ENCODE results near the gene SPTLC3. TPM values are rescaled to one million over a fixed set of nuclear protein-coding genes. Genes with fewer than 3 reads are reported as not detected.

SPTLC3 gene
- total and polyA plus RNA-seq, 9 donors, result 2.1 to 10.5 (median 8.8) TPM

- Histone ChIP-seq H3K27me3 (no peaks in the 10 kb centered on the region), H3K4me1 (ENCODE audit: insufficient read depth) (no peaks in the 10 kb centered on the region), H3K4me3 (no peak overlapping the region), H3K27ac (no peak overlapping the region), H3K36me3 (no peaks in the 10 kb centered on the region), H3K9me3 (no peaks in the 10 kb centered on the region)
- WGBS, 3 donors, result 69 to 81% (median 80%) methylated on average over 4 of the region's 4 CpGs
- no peak for DNase-seq
- intact Hi-C loops (cut with DNase I), result no loop called here
- TF ChIP-seq POLR2A (IDR thresholded peaks at IDR 0.05) (no peak), CTCF (IDR thresholded peaks at IDR 0.05) (no peak), EP300 (IDR thresholded peaks at IDR 0.05) (no peak)
These were observed 19.2 kb downstream of the SPTLC3 start for GRCh38 chr20:13028001-13028400.

DNA sequence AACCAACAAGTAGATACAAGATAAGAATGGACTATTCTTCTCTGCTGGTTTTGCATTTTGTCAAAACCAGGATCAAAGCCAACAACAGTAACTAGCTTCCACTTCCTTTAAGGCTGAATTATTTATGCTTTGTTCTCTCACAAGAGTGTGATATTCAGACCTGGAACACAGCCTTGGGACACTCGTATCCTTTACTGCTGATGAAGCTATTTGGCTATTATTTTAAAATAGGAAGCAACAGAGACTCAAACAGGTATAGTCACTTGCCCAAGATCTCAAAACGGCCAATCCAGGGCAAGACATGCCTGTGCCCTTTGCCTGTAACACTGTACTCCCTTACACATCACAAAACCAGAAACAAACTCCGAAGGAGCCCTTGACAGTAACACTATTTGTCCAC is 19.9 kb downstream of the SPTLC3 start:
- intact Hi-C loops (cut with DNase I), result no loop called here
- no peaks in the 10 kb centered on the region for H3K4me1 ChIP-seq (ENCODE audit: insufficient read depth)
- no peak overlapping the region for H3K4me3 ChIP-seq
- no peaks in the 10 kb centered on the region for H3K36me3 ChIP-seq
- no peak overlapping the region for H3K27ac ChIP-seq
- WGBS, 3 donors, result 32 to 50% (median 42%) methylated on average over 3 of the region's 3 CpGs
- H3K9me3 ChIP-seq, result no peaks in the 10 kb centered on the region
- no peaks in the 10 kb centered on the region for H3K27me3 ChIP-seq
- TF ChIP-seq POLR2A (IDR thresholded peaks at IDR 0.05) (no peak), EP300 (IDR thresholded peaks at IDR 0.05) (no peak), CTCF (IDR thresholded peaks at IDR 0.05) (no peak)
- DNase-seq, result no peak

- no peak for TF ChIP-seq EP300 (IDR thresholded peaks at IDR 0.05)
- TF ChIP-seq CTCF (IDR thresholded peaks at IDR 0.05), result no peak
- TF ChIP-seq POLR2A (IDR thresholded peaks at IDR 0.05), result no peak
- Histone ChIP-seq H3K4me3 (no peak overlapping the region), H3K36me3 (no peaks in the 10 kb centered on the region), H3K27me3 (no peaks in the 10 kb centered on the region), H3K4me1 (ENCODE audit: insufficient read depth) (no peaks in the 10 kb centered on the region), H3K27ac (no peak overlapping the region), H3K9me3 (no peaks in the 10 kb centered on the region)
- no peak for DNase-seq
- 13 to 32% (median 21%) methylated on average over 3 of the region's 3 CpGs for WGBS, 3 donors
- intact Hi-C loops (cut with DNase I), result no loop called here
These were observed 21.1 kb downstream of the SPTLC3 start for GRCh38 chr20:13029687-13030375.

- DNase-seq, result no peak
- WGBS, 3 donors, result 94 to 97% (median 95%) methylated on average over 4 of the region's 4 CpGs
- Histone ChIP-seq H3K4me3 (no peak overlapping the region), H3K9me3 (no peaks in the 10 kb centered on the region), H3K27ac (no peak overlapping the region), H3K27me3 (no peaks in the 10 kb centered on the region), H3K36me3 (no peaks in the 10 kb centered on the region), H3K4me1 (ENCODE audit: insufficient read depth) (no peaks in the 10 kb centered on the region)
- intact Hi-C loops (cut with DNase I), result no loop called here
- TF ChIP-seq EP300 (IDR thresholded peaks at IDR 0.05), result no peak
- TF ChIP-seq CTCF (IDR thresholded peaks at IDR 0.05), result no peak
- no peak for TF ChIP-seq POLR2A (IDR thresholded peaks at IDR 0.05)
These were observed 23.0 kb downstream of the SPTLC3 start for GRCh38 chr20:13031751-13032150.
